Natural killer cell (primary cell): ENCODE data around the gene EHMT1. TPM values are rescaled to one million over a fixed set of nuclear protein-coding genes. Genes with fewer than 3 reads are reported as not detected.

Source experiments
- ATAC-seq, 3 donors: fragments of 150-1000 bp in 2 of 3; fragments of 200-7000 bp in 1 of 3; cut with Tn5 transposase; 1 replicate in 1 of 3; 2 replicates in 2 of 3; pipeline ENCODE4 v1.10.0; 2021; ENCODE audit warnings: mild to moderate bottlenecking in 2 of 3, moderate library complexity in 2 of 3
- DNase-seq, 2 donors: peaks; one replicate each; pipeline versions ENCODE4 v3.0.0 to v3.0.0-alpha.2; 2013 to 2021; ENCODE audit warnings: mixed read lengths in 1 of 2
- H3K27ac ChIP-seq: one replicate; pipeline ENCODE4 v1.5.1; 2013; ENCODE audit warnings: mild to moderate bottlenecking, low read length
- H3K27me3 ChIP-seq: one replicate; pipeline ENCODE4 v1.6.1; 2013; ENCODE audit warnings: low read length; ENCODE audit not compliant: control insufficient read depth, insufficient read depth
- H3K36me3 ChIP-seq: one replicate; pipeline ENCODE4 v1.6.1; 2013; ENCODE audit warnings: low read length; ENCODE audit not compliant: control insufficient read depth, insufficient read depth
- H3K4me1 ChIP-seq: one replicate; pipeline ENCODE4 v1.6.1; 2013; ENCODE audit warnings: low read length; ENCODE audit not compliant: control insufficient read depth, insufficient read depth
- H3K4me3 ChIP-seq: one replicate; pipeline ENCODE4 v1.5.1; 2013; ENCODE audit warnings: low read length
- H3K9me3 ChIP-seq: one replicate; pipeline ENCODE4 v1.6.1; 2013; ENCODE audit warnings: low read length; ENCODE audit not compliant: control insufficient read depth, insufficient read depth
- H3K27ac Mint-ChIP-seq, 2 donors: one replicate each; pipeline ENCODE4 v1.8.0; 2022; ENCODE audit warnings: mild to moderate bottlenecking in 2 of 2, mixed read lengths in 2 of 2, moderate library complexity in 1 of 2
- H3K27me3 Mint-ChIP-seq, 2 donors: one replicate each; pipeline ENCODE4 v1.8.0; 2022; ENCODE audit warnings: low read depth in 2 of 2, mixed read lengths in 2 of 2
- H3K36me3 Mint-ChIP-seq: one replicate; pipeline ENCODE4 v1.8.0; 2022; ENCODE audit warnings: mixed read lengths
- H3K4me1 Mint-ChIP-seq, 2 donors: one replicate each; pipeline ENCODE4 v1.8.0; 2022; ENCODE audit warnings: mixed read lengths in 2 of 2
- H3K4me3 Mint-ChIP-seq: one replicate; pipeline ENCODE4 v1.8.0; 2022; ENCODE audit warnings: mild to moderate bottlenecking, moderate library complexity, mixed read lengths
- H3K9me3 Mint-ChIP-seq, 2 donors: one replicate each; pipeline ENCODE4 v1.8.0; 2022; ENCODE audit warnings: mixed read lengths in 2 of 2
- CTCF ChIP-seq: fragments of 200-600 bp; IDR thresholded peaks from one replicate; pipeline ENCODE4 v1.8.0; 2022; ENCODE audit warnings: antibody characterized with exemption
- WGBS: methylation state at CpG from one replicate; pipeline ENCODE4 v1.1.7; 2013; ENCODE audit warnings: missing lambda C conversion rate; ENCODE audit not compliant: insufficient coverage; 5-methylcytosine and 5-hydroxymethylcytosine counted together
- intact Hi-C: fragments of 100-400 bp; cut with micrococcal nuclease; formaldehyde crosslinking; loops from one replicate; pipeline ENCODE4 v1.14.2; 2022
- total RNA-seq, 4 donors: library from RNA; stranded (reverse); fragments of 120-200 nt in 1 of 4; gene quantifications; one replicate each; pipeline versions ENCODE4 v1.2.3 to v1.2.4, GENCODE V29; 2013 to 2022

EHMT1 gene
- total RNA-seq, 3 donors from 2014 or later (not counting 1 experiment from before 2014, with no cell fraction given) = 173 to 200 (median 176) TPM

- Histone ChIP-seq H3K27me3 (no peaks in the 10 kb centered on the region), H3K9me3 (peaks cover 10% of the 10 kb centered on the region), H3K4me3 (no peak overlapping the region), H3K36me3 (peaks cover 55% of the 10 kb centered on the region), H3K27ac (no peak overlapping the region), H3K4me1 (peaks cover 7% of the 10 kb centered on the region)
- Mint-ChIP-seq H3K27me3 (no peaks in the 10 kb centered on the region), H3K27ac (no peak overlapping the region), H3K4me1 (peaks cover 35% of the 10 kb centered on the region in 2 donors), H3K36me3 (peaks cover 53% of the 10 kb centered on the region), H3K9me3 (peaks cover 9 to 11% of the 10 kb centered on the region in 2 donors), H3K4me3 (no peak overlapping the region)
- intact Hi-C loops = no loop called here
- DNase-seq (no peak), ATAC-seq (no peak)
- no peak for TF ChIP-seq CTCF
- 97% methylated on average over 18 of the region's 18 CpGs for WGBS
Observed at GRCh38 chr9:137731216-137731946, 112.6 kb downstream of the EHMT1 start.

- Mint-ChIP-seq H3K27ac (no peak overlapping the region), H3K4me1 (peaks cover 27 to 28% of the 10 kb centered on the region in 2 donors), H3K27me3 (no peaks in the 10 kb centered on the region), H3K9me3 (peaks cover 9% of the 10 kb centered on the region in 2 donors), H3K4me3 (no peak overlapping the region), H3K36me3 (peaks cover 45% of the 10 kb centered on the region)
- H3K27ac ChIP-seq = no peak overlapping the region
- intact Hi-C loops = no loop called here
- peaks cover 52% of the 10 kb centered on the region for H3K36me3 ChIP-seq
- ATAC-seq (no peak), DNase-seq (no peak)
- H3K4me1 ChIP-seq = peaks cover 7% of the 10 kb centered on the region
- WGBS = 98% methylated on average over 24 of the region's 24 CpGs
- peaks cover 10% of the 10 kb centered on the region for H3K9me3 ChIP-seq
- H3K27me3 ChIP-seq = no peaks in the 10 kb centered on the region
- no peak overlapping the region for H3K4me3 ChIP-seq
- no peak for TF ChIP-seq CTCF
Observed at GRCh38 chr9:137731947-137732813, 113.4 kb downstream of the EHMT1 start.

GRCh38 chr9:137733429-137733828 is 114.6 kb downstream of the EHMT1 start:
- intact Hi-C loops = no loop called here
- no peaks in the 10 kb centered on the region for H3K27me3 Mint-ChIP-seq
- DNase-seq (no peak), ATAC-seq (no peak)
- no peak overlapping the region for H3K27ac Mint-ChIP-seq
- H3K4me3 ChIP-seq = no peak overlapping the region
- H3K27me3 ChIP-seq = no peaks in the 10 kb centered on the region
- no peak overlapping the region for H3K27ac ChIP-seq
- peaks cover 6% of the 10 kb centered on the region for H3K4me1 ChIP-seq
- 100% methylated on average over 5 of the region's 6 CpGs for WGBS
- H3K36me3 Mint-ChIP-seq = peaks cover 42% of the 10 kb centered on the region
- peaks cover 19 to 21% of the 10 kb centered on the region in 2 donors for H3K4me1 Mint-ChIP-seq
- H3K9me3 Mint-ChIP-seq = peaks cover 9% of the 10 kb centered on the region in 2 donors
- peaks cover 10% of the 10 kb centered on the region for H3K9me3 ChIP-seq
- H3K4me3 Mint-ChIP-seq = no peak overlapping the region
- H3K36me3 ChIP-seq = peaks cover 52% of the 10 kb centered on the region
- no peak for TF ChIP-seq CTCF
